ENCODE measurements around the gene MAMDC4. TPM values are rescaled to one million over a fixed set of nuclear protein-coding genes. Genes with fewer than 3 reads are reported as not detected.
"Not testable (repeated sequence)": the region's sequence is repeated elsewhere in the genome, so short reads cannot be mapped to it uniquely, and the experiment has no call there.

The MAMDC4 gene
- total RNA-seq, 2 donors from 2014 or later, result 5.2 to 17.7 TPM

DNA sequence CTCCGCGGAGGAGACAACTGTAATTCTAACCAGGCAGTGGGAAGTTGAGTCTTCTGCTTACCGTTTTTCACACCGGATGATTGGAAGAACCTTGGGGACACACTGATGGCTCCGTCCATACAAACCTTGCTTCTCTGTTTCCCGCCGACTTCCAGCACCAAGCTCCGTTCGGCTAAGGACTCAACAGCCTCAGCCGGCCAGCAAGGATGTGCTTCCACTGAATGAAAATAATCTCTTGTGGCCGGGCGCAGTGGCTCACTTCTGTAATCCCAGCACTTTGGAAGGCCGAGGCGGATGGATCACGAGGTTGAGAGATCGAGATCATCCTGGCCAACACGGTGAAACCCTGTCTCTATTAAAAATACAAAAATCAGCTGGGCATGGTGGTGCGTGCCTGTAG is 15.8 kb downstream of the MAMDC4 start:
- TF ChIP-seq POLR2AphosphoS5 (IDR thresholded peaks at IDR 0.05) (no peak), POLR2A (IDR thresholded peaks at IDR 0.05) (no peak)
- TF ChIP-seq, protein P1, sequence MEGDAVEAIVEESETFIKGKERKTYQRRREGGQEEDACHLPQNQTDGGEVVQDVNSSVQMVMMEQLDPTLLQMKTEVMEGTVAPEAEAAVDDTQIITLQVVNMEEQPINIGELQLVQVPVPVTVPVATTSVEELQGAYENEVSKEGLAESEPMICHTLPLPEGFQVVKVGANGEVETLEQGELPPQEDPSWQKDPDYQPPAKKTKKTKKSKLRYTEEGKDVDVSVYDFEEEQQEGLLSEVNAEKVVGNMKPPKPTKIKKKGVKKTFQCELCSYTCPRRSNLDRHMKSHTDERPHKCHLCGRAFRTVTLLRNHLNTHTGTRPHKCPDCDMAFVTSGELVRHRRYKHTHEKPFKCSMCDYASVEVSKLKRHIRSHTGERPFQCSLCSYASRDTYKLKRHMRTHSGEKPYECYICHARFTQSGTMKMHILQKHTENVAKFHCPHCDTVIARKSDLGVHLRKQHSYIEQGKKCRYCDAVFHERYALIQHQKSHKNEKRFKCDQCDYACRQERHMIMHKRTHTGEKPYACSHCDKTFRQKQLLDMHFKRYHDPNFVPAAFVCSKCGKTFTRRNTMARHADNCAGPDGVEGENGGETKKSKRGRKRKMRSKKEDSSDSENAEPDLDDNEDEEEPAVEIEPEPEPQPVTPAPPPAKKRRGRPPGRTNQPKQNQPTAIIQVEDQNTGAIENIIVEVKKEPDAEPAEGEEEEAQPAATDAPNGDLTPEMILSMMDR (IDR thresholded peaks at IDR 0.05), result no peak
- no peak overlapping the region for H3K27ac ChIP-seq
- WGBS, result 97% methylated on average over 18 of the region's 18 CpGs

DNA sequence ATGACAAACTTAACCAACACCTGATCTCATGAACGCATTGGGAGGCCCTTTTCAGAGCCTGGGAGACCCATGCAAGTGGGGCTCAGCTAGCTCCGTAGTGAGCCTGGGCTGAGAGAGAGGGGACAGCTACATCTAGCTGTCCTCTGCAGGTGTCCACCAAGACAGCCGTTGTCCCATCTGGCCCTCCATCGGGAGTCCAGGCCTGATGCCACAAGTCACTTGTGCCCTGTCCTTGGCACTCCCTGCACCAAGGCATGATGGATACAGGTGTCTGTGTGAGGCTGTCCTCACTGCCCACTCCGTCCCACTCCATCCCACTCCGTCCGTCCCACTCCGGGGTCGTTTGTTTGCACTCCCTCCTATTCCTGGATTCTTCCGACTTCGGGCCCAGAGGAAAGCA is 16.5 kb downstream of the MAMDC4 start:
- intact Hi-C loops (cut with DNase I), result no loop called here
- 94% methylated on average over 11 of the region's 11 CpGs for WGBS

More for the DNA sequence above, 15.8 kb downstream of the MAMDC4 start:
- H3K9me3 ChIP-seq, result no peaks in the 10 kb centered on the region
- no peak for DNase-seq (ENCODE audit: low spot score)
- peaks cover 2 to 7% of the 10 kb centered on the region in 2 donors for H3K36me3 ChIP-seq
- H3K4me3 ChIP-seq, result no peak overlapping the region
- peaks cover 7% of the 10 kb centered on the region for H3K4me1 ChIP-seq (replicated peaks)
- no peaks in the 10 kb centered on the region for H3K27me3 ChIP-seq (replicated peaks; ENCODE audit: insufficient read depth)
- intact Hi-C loops (cut with DNase I), result no loop called here

GRCh38 chr9:136869611-136870010 is 17.5 kb downstream of the MAMDC4 start:
- H3K27ac ChIP-seq; intact Hi-C loops (cut with DNase I); H3K27me3 ChIP-seq (replicated peaks; ENCODE audit: insufficient read depth); DNase-seq (ENCODE audit: low spot score); H3K9me3 ChIP-seq; H3K36me3 ChIP-seq; H3K4me1 ChIP-seq (replicated peaks); H3K4me3 ChIP-seq: not testable (repeated sequence)
- 78% methylated on average over 2 of the region's 2 CpGs for WGBS

More for the DNA sequence above, 16.5 kb downstream of the MAMDC4 start:
- H3K27ac ChIP-seq, result no peak overlapping the region
- H3K4me1 ChIP-seq (replicated peaks), result peaks cover 7% of the 10 kb centered on the region
- H3K9me3 ChIP-seq, result no peaks in the 10 kb centered on the region
- H3K27me3 ChIP-seq (replicated peaks; ENCODE audit: insufficient read depth), result no peaks in the 10 kb centered on the region
- TF ChIP-seq POLR2A (IDR thresholded peaks at IDR 0.05) (no peak), POLR2AphosphoS5 (IDR thresholded peaks at IDR 0.05) (no peak)
- TF ChIP-seq, protein P1 (IDR thresholded peaks at IDR 0.05), result no peak
- DNase-seq (ENCODE audit: low spot score), result no peak
- no peaks in the 10 kb centered on the region for H3K36me3 ChIP-seq
- no peak overlapping the region for H3K4me3 ChIP-seq

DNA sequence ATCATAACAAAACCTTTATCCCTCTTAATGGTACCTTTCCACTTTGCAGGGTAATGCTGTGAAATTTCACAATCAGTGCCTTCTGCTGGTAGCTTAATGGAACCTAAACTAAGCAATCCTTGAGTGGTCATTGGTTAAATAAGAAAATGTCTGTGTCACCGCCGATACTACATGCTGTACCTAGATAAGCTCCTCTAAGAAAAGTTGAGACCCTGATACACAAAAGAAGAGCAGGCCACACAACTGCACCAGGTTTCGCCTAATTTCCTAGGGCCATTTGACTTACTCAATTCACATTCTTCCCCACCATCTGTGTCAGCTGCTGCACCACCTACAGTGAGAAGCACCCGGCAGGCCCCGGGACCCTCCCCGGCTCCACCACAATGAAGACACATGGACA is 23.0 kb downstream of the MAMDC4 start:
- H3K4me3 ChIP-seq, result no peak overlapping the region
- H3K9me3 ChIP-seq, result no peaks in the 10 kb centered on the region
- no peak for TF ChIP-seq POLR2A (IDR thresholded peaks at IDR 0.05)
- TF ChIP-seq, protein P1 (IDR thresholded peaks at IDR 0.05), result no peak
- TF ChIP-seq POLR2AphosphoS5 (IDR thresholded peaks at IDR 0.05), result no peak
- 94% methylated on average over 6 of the region's 6 CpGs for WGBS
- no peaks in the 10 kb centered on the region for H3K27me3 ChIP-seq (replicated peaks; ENCODE audit: insufficient read depth)
- intact Hi-C loops (cut with DNase I), result no loop called here
- no peaks in the 10 kb centered on the region for H3K4me1 ChIP-seq (replicated peaks)
- DNase-seq (ENCODE audit: low spot score), result no peak
- H3K27ac ChIP-seq, result no peak overlapping the region
- H3K36me3 ChIP-seq, result no peaks in the 10 kb centered on the region

- Histone ChIP-seq H3K4me1 (replicated peaks) (no peaks in the 10 kb centered on the region), H3K27ac (no peak overlapping the region), H3K36me3 (no peaks in the 10 kb centered on the region), H3K27me3 (replicated peaks; ENCODE audit: insufficient read depth) (no peaks in the 10 kb centered on the region), H3K9me3 (no peaks in the 10 kb centered on the region), H3K4me3 (no peak overlapping the region)
- DNase-seq (ENCODE audit: low spot score), result no peak
- TF ChIP-seq POLR2A (IDR thresholded peaks at IDR 0.05) (no peak), POLR2AphosphoS5 (IDR thresholded peaks at IDR 0.05) (no peak)
- TF ChIP-seq, protein P1 (IDR thresholded peaks at IDR 0.05), result no peak
- intact Hi-C loops (cut with DNase I), result no loop called here
- WGBS, result 93% methylated on average over 5 of the region's 5 CpGs
Measured at GRCh38 chr9:136876476-136876875, 24.3 kb downstream of the MAMDC4 start.

Data from prostate gland (tissue), 2 donors.